Right hindlimb (tissue), 1 donor: Measurements from ENCODE around the gene GPR32.
"Not testable (repeated sequence)": the region's sequence is repeated elsewhere in the genome, so short reads cannot be mapped to it uniquely, and the experiment has no call there.

Source experiments
- DNase-seq: peaks from one replicate; pipeline ENCODE4 v3.0.0-alpha.2; 2018

GPR32 gene

DNA sequence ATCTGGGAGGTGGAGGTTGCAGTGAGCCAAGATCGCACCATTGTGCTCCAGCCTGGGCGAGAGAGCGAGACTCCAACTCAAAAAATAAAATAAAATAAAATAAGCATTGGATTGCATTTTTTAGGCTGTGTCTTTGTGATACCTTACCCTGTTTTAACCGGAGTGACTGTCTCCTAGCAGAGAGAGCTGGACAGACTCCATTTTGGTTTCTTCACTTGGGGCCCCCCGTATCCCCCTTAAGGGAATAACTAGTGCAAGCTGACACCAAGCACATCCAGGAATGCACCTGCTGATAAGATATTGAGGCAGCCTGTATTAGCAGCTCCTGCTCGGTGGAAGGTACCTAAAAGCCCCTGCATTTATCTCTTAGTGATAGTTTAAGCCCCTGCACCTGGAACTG is 20.8 kb upstream of the GPR32 start:
- no peak for DNase-seq

DNA sequence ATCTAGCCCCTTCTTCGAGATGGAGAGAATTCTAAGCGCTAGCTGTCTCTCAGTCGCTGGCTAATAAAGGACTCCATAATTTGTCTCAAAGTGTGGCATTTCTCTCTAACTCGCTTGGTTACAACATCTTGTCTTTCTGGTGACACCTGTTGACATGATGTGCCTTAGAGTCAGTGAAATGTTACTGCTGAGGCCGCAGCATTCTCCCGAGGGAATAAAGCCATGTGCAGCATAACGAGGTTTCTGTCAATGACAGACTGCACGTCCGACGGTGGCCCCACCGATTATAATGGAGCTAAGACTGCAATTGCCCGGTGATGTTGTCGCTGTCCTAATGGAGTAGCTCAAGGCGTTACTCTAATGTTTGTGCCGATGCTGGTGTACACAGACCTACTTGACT is 20.3 kb upstream of the GPR32 start:
- DNase-seq: no peak

DNA sequence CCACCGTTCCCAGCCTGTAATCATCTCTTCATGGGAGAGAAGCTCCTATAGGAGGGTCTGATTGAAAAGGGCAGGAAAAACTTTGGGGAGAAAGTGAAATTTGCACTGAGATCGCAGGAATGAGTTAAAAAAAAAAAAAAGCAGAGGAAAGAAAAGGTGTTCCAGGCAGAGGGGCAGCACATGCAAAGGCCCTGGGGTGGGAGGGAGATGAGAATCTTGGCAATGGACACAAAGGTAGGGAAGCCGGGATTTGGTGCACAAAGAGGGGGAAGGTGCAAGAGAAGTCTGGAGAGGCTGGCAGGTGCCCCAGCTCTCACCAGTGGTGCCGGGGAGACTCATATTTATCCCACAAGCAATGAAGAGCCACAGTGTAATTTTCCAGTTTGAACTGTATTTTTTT is 16.4 kb upstream of the GPR32 start:
- DNase-seq: no peak

DNA sequence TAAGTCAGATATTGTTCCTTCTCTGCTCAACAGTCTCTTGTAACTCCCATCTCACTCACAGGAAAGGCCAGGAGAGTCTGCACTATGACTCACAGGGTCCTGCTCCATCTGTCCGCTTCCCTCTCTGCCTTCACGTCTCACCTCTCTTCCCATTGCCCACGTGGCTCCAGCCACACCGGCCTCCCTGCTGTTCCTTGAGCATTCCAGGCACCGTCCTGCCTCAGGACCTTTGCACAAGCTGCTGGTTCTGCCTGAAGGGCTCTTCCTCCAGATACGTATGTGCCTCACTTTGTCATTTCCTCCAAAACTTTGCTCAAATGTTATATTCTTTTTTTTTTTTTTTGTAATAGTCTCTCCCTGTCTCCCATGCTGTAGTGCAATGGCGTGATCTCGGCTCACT is 14.0 kb upstream of the GPR32 start:
- DNase-seq: not testable (repeated sequence)

DNA sequence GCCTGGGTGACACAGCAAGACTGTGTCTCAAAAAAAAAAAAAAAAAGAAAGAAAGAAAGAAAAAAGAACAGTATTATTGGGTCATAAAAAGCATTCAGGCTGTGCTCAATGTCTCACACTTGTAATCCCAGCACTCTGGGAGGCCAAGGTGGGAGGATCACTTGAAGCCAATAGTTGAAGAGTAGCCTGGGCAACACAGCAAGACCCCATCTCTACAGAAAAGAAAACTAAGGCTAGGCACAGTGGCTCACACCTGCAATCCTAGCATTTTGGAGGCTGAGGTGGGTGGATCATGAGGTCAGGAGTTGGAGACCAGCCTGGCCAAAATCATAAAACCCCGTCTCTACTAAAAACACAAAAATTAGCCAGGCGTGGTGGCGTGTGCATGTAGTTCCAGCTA is 12.6 kb upstream of the GPR32 start:
- not testable (repeated sequence) for DNase-seq

DNA sequence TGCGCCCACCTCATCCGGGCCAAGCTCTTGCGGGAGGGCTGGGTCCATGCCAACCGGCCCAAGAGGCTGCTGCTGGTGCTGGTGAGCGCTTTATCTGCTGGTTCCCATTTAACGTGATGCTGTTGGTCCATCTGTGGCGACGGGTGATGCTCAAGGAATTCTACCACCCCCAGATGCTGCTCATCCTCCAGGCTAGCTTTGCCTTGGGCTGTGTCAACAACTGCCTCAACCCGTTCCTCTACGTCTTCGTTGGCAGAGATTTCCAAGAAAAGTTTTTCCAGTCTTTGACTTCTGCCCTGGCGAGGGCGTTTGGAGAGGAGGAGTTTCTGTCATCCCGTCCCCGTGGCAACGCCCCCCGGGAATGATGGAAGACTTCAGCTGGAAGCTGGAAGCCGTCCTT is 11.2 kb upstream of the GPR32 start:
- not testable (repeated sequence) for DNase-seq

DNA sequence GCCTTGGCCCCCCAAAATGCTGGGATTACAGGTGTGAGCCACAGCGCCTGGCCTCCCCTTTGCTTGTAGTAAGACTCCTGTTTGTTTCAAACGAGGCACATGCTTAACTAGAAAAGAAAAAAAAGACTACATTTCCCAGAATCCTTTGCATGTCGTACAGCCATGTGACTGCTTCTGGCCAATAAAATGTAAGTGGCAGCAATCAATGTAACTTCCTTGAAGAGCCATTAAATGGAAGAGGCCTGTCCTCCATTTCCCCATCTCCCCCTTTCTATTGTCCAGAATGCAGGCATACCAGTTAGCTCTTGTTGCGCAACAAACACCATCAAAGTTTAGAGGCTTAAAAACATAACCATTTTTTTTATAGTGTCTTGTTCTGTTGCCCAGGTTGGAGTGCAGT is 10.4 kb upstream of the GPR32 start:
- DNase-seq: no peak

DNA sequence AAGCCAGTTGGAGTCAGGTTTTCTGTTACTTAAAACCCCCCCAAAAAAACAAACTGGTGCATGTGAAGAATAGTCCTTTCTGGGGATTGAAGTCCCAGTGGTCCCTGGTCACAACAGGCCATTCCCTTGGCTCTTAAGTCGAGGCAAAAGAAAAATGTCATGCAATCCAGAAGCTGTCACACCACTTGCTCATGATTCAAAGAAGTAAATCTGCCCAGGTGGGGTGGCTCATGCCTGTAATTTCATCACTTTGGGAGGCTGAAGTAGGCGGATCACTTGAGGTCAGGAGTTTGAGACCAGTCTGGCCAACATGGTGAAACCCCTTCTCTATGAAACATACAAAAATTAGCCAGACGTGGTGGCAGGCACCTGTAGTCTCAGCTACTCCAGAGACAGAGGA is 8.8 kb upstream of the GPR32 start:
- DNase-seq: not testable (repeated sequence)

DNA sequence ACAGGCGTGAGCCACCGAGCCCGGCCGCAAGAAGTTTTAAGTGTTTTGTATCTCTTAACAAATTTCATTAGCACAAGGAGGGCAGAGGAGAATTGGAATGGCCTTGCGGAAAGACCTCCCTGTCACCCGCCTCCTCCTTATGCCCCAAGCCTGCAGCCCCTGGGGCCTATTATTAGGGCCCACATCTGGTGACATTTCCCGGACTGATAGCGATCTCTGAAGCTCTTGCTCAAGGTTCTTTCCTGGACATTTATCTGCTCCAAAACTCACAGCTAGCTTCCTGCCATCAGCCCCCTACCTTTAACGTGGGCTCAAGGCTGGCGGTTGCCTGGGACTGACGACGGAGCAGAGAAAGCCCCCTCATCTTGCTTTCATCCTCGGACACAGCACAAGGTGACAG is 6.7 kb upstream of the GPR32 start:
- not testable (repeated sequence) for DNase-seq

DNA sequence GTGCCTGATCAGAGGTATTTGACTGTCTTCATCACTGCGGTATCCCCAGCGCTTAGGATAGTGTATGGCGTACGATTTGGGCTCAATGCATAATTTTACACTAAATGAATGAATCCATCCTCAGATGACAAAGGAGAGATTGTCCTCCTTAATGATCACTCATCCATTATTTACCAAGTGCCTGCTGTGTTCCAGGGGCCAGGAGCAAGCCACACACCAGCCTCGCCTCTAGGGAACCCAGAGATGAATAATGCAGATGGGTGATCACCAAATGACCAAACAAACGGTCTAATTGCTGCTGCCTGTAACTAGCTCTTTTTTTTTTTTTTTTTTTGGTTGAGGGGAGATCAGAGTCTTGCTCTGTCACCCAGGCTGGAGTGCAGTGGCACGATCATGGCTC is 5.9 kb upstream of the GPR32 start:
- DNase-seq: no peak

DNA sequence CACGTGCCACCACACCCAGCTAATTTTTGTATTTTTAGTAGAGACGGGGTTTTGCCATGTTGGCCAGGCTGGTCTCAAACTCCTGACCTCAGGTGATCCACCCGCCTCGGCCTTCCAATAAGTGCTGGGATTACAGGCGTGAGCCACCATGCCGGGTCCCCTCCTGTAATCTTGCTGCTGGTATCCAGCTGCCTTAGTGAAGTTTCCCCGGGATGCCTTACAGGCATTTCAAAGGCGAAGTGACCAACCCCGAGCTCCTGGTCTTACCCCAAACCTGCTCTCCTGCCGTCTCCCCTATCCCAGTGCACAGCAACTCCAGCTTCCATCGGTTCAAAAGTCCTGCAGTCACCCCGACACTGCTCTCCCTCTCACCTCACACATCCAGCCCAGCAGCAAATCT is 3.5 kb upstream of the GPR32 start:
- not testable (repeated sequence) for DNase-seq

DNA sequence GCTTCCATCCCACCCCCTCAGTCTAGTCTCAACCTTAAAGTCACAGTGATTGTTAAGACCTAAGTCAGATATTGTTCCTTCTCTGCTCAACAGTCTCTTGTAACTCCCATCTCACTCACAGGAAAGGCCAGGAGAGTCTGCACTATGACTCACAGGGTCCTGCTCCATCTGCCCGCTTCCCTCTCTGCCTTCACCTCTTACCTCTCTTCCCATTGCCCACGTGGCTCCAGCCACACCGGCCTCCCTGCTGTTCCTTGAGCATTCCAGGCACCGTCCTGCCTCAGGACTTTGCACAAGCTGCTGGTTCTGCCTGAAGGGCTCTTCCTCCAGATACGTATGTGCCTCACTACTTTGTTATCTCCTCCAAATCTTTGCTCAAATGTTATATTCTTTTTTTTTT is 3.0 kb upstream of the GPR32 start:
- DNase-seq: not testable (repeated sequence)

DNA sequence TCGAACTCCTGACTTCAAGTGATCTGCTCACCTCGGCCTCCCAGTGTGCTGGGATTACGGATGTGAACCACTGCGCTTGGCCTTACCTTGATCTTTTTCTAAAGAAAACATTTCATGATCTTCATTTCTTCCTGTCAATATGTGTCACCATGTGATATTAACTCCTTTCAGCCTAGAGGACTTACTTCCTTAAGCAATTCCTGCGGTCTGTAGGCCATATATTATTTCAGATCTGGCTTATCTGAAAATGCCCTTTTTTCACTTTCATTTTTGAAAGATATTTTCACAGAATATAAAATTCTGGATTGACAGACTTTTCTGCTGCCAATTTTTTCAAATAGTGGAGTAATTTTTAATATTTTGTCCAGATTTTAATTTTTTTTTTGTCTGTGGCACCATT is 2.0 kb upstream of the GPR32 start:
- DNase-seq: no peak

DNA sequence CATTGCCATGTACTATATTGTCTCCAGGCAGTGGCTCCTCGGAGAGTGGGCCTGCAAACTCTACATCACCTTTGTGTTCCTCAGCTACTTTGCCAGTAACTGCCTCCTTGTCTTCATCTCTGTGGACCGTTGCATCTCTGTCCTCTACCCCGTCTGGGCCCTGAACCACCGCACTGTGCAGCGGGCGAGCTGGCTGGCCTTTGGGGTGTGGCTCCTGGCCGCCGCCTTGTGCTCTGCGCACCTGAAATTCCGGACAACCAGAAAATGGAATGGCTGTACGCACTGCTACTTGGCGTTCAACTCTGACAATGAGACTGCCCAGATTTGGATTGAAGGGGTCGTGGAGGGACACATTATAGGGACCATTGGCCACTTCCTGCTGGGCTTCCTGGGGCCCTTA is 624 bp downstream of the GPR32 start:
- no peak for DNase-seq

DNA sequence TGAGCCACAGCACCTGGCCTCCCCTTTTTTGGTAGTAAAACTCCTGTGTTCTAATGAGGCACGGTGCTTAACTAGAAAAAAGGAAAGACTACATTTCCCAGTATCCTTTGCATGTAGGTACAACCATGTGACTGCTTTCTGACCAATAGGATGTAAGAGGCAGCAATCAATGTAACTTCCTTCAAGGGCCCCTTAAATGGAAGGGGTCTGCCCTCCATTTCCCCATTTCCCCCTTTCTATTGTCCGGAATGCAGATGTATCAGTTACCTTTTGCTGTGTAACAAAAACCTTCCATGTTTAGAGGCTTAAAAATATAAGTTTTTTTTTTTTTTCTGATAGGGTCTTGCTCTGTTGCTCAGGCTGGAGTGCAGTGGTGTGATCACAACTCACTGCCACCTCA is 2.2 kb downstream of the GPR32 start:
- DNase-seq: no peak

DNA sequence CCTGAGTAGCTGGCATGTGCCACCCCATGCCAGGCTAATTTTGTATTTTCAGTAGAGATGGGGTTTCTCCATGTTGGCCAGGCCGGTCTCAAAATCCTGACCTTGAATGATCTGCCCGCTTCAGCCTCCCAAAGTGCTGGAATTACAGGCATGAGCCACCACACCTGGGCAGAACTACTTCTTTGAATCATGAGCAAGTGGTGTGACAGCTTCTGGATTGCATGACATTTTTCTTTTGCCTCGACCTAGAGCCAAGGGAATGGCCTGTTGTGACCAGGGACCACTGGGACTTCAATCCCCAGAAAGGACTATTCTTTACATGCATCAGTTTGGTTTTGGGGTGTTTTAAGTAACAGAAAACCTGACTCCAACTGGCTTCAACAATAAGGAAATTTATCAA is 2.6 kb downstream of the GPR32 start:
- not testable (repeated sequence) for DNase-seq

DNA sequence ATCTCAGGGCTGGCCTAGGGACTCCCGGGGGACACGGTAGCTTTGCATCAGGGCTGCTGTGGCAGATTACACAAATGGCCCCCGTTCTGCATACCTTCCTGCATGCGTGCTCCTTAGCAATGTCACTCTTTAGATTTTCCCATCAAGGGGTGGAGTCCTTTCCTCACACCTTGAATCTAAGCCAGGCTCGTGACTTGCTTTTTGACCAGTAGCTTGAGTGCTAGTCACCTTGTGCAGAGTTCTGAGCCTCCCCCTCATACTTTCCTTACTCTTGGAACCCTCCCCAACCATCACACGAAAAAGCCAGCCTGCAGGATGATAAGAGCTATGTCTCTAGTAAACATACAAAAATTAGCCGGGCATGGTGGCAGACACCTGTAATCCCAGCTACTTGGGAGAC is 3.2 kb downstream of the GPR32 start:
- not testable (repeated sequence) for DNase-seq

DNA sequence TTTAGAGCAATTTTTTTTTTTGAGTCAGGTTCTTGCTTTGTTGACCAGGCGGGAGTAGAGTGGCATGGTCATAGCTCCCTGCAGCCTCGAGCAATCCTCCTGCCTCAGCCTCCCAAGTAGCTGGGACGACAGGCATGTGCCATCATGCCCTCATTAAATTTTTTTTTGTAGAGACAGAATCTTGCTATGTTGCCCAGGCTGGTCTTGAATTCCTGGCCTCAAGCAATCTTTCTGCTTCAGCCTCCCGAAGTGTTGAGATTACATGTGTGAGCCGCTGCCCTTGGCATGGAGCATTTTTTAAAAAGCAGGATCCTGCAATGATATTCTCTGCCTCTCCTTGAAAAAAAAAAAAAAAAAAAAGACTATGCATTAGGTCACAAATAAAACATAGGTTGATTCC is 5.9 kb downstream of the GPR32 start:
- DNase-seq: no peak

DNA sequence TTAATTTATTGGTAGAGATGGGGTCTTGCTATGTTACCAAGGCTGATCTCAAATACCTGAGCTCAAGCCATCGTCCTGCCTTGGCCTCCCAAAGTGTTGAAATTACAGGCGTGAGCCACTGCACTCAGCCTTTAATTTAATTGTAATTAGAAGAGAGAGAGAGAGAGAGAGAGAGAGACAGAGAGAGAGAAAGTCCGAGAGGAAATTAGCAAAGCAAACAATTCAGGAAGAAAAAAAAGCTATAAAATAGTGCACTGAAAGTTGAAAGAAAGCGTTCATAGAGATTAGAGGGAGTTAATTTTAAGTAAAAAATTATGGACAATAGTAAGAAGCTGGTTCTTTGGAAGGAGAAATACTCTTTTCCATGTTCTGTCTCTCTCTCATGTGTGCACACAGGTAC is 7.0 kb downstream of the GPR32 start:
- no peak for DNase-seq

DNA sequence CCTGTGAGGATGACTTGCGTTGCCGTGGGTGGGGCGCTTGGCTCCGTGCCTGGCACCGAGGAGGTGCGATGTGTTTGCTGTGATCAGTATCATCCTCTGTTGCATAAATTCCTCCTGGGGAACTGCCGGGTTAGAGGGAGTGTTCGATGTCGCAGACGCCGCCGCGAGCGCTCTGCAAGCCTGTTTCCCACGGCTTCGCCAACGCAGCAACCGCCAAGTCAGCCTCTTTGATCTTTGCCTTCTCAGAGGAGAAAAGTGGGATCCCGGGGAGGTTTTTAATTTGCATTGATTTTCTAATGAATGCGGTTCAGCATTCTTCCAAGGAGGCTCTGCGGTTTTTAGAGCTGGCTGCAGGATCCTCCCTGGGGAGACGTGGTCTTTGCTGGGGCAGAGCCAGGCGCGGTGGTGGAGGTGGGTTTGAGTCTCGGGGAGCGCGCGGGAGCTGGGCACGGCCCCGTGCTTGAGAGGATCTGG is 7.6 kb downstream of the GPR32 start:
- DNase-seq: no peak

DNA sequence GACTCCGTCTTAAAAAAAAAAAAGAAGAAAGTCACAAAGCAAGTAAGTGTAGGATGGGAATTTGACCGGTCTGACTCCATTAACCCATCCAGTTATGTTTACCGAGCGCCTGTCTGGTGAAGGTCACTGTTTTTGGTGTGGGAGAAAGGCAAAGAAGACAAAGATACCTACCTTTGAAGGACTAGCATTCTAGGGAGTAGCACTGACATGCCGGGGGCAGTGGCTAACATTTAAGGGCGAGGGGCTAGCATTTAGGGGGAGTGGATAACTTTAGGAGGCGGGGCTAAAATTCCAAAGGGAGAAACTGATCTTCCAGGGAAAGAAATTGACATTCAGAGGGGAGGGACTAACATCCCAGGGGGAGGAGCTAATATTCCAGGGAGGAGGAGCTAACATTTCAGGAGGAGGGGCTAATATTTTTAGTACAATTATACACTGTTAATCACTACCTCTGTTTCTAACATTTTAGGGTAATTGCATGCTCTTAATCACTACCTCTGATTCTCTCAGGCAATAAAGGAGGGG is 8.7 kb downstream of the GPR32 start:
- DNase-seq: no peak

DNA sequence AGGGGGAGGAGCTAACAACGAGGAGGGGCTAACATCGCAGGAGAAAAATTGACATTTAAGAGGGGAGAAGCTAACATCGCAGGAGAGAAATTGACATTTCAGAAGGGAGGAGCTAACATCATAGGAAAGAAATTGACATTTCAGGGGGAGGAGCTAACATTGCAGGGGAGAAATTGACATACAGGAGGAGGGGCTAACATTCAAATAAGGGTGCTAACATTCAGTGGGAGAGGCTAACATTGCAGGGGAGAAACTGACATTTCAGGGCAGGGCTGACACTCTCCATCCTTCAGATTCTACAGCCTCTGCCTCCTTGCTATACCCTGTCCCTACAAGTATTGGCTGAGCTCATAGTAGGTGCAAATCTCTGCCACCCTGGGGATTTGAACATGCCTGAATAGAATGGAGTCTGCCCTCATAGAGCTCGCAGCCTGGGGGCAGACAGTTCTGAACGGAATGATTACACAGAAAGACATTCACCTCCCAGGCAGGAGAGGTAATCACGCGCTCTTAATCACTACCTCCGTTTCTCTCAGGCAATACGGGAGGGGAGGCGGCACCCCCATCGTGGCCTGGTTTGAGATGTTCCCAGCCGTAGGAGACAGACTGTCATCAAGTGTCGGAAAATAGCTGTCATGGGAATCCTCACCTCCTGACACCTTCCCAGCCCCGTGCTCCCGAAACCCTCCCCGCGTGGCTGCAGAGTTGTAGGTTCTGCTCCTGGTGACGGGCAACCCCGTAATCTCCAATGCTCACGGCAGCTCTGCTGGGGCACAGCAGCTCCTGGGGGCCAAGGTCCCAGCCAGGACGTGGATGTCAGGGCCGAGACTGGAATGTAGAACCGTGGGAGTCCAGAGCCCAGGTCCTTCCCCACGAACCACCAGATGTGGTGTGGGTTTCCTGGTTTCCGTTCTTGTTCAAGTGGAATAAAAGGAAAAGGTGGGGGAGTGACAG is 9.5 kb downstream of the GPR32 start:
- no peak for DNase-seq

DNA sequence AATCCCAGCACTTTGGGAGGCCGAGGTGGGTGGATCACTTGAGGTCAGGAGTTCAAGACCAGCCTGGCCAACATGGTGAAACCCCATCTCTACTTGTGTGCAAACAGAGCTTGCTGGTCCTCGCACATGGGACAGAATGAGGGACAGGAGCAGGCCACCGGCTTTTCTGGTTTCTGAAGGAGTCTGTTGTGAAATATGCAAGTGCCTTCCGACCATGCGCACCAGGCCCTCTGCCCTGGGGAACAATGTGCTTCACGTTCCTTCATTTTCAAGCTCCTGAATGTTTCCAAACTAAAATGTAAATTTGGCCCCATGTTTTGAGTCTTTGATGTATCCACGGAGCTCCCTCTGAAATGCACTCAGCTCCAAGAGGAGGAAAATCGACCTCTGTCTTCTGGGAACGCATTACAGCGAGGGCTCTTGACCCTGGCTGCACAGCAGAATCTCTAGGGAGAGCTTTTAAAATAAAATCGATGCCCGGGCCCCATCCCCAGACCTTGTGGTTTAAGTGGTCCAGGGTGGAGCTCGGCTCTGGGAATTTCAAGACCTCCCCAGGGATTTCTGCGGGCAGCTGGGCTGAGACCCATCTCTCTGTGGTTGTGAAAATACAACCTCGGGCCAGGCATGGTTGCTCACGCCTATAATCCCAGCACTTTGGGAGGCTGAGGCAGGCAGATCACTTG is 10.6 kb downstream of the GPR32 start:
- no peak for DNase-seq

DNA sequence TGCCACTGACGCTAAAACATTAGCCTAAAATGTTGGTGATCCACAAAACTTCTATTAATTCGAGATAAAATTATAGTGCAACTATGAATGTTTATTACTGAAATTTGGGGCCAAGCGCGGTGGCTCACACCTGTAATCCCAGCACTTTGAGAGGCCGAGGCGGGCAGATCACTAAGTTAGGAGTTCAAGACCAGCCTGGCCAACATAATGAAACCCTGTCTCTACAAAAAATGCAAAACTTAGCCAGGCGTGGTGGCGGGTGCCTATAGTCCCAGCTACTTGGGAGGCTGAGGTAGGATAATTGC is 13.5 kb downstream of the GPR32 start:
- DNase-seq: not testable (repeated sequence)
